ENCODE measurements around the gene FOLR1.

DNA sequence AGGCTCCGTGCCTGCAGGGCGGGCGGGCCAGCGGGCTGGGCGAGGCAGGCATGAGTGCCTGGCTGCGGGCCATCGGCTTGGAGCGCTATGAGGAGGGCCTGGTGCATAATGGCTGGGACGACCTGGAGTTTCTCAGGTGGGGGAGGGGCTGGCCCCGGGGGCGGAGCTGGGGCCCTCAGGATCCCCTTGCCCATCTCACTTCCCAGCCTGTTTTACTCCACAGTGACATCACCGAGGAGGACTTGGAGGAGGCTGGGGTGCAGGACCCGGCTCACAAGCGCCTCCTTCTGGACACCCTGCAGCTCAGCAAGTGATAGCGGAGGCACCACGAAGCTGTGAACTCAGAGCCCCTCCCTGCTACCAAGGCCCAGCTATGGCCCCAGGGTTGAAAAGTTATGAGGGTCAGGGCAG lies 46.1 kb downstream of the FOLR1 start:
- TF ChIP-seq, protein P1, sequence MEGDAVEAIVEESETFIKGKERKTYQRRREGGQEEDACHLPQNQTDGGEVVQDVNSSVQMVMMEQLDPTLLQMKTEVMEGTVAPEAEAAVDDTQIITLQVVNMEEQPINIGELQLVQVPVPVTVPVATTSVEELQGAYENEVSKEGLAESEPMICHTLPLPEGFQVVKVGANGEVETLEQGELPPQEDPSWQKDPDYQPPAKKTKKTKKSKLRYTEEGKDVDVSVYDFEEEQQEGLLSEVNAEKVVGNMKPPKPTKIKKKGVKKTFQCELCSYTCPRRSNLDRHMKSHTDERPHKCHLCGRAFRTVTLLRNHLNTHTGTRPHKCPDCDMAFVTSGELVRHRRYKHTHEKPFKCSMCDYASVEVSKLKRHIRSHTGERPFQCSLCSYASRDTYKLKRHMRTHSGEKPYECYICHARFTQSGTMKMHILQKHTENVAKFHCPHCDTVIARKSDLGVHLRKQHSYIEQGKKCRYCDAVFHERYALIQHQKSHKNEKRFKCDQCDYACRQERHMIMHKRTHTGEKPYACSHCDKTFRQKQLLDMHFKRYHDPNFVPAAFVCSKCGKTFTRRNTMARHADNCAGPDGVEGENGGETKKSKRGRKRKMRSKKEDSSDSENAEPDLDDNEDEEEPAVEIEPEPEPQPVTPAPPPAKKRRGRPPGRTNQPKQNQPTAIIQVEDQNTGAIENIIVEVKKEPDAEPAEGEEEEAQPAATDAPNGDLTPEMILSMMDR (IDR thresholded peaks at IDR 0.05; ENCODE audit: low read length), result peak; percentile 69
- no peak for TF ChIP-seq EZH2phosphoT487 (IDR thresholded peaks at IDR 0.05; ENCODE audit: low read length)

Measured in MM.1S (cell line).